IPS-NIHi7 (cell line): Measurements from ENCODE around the gene MOB1A.
"Not testable (repeated sequence)": the region's sequence is repeated elsewhere in the genome, so short reads cannot be mapped to it uniquely, and the experiment has no call there.

Experiments used
- DNase-seq: peaks from one replicate; pipeline ENCODE4 v3.0.0; 2012; ENCODE audit warnings: mixed read lengths; ENCODE audit errors: extremely low spot score

The MOB1A gene

DNA sequence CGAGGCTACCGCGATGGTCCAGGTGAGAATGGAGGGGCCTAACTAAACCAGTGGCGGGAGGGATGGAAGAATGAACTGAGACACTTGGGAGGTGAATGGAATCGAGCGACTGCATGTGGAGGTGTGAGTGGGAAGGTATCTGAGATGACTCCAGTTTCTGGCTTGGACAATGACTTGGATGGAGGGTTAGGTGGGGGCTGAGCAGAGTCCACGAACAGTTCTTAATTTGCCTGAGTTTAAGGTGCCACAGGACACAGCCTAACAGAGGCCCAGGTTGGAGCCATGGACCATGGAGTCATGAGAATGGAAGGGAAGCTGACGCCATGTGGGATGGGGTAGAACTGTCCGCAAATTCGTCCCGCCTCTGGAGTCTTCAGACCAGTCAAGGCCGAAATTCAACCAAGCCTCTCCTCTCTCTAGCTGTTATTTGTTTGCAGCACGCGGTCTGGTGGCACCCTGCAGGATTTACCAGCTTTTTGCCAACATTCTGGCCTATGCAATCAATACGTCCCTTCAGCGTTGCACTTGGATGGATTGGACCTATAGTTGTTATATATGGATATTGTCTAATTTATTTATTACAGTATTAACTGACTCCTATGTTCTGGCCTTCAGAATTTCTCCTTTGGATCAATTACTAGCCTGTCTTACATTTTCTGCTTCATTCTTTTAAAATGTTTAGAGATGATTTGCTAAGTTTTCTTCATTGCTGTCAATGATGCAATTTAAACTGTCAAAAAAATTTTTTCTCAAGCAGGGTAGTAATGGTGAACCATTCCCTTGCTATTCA lies 30.0 kb downstream of the MOB1A start:
- no peak for DNase-seq

DNA sequence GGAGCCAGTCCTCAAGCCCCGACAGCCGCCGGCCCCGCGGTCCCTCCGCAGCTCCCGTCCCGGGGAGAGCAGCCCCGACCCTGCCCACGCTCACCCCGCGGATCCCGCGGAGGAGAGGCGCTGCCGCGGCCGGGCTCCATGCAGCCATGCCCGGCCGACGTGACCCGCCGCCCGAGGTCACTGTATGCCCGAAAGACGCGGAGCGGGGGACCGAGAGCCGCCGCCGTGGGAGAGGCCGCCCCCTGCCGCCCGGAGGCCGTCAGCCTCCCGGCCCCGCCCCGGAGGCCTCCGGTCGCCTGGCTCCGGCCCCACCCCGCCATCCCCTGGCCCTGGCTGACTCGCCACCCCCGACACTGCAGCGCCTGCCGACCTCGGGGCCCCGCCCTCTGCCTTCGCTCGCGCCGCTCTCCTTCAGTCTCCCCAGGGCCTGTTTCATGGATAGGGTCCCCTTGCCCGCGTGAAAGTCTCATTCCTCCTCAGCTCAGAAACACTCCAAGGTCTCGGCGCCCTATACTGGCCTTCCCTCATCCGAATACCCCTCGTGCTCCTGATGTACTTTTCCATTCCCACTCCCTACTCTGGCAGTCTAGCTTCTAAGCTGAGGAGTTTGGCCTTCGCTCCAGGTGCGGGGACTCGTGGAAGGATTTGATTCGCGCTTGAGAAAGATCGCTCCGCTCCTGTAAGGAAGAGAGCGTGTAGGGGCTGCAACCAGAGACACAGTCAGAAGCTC lies 30.8 kb downstream of the MOB1A start, which contains the start of gene BOLA3:
BOLA3 (minus strand) TSS at position 186 of the 730 bp plus-strand sequence; CDS start at position 148, 38 bp downstream.
- peak; percentile 99 for DNase-seq

DNA sequence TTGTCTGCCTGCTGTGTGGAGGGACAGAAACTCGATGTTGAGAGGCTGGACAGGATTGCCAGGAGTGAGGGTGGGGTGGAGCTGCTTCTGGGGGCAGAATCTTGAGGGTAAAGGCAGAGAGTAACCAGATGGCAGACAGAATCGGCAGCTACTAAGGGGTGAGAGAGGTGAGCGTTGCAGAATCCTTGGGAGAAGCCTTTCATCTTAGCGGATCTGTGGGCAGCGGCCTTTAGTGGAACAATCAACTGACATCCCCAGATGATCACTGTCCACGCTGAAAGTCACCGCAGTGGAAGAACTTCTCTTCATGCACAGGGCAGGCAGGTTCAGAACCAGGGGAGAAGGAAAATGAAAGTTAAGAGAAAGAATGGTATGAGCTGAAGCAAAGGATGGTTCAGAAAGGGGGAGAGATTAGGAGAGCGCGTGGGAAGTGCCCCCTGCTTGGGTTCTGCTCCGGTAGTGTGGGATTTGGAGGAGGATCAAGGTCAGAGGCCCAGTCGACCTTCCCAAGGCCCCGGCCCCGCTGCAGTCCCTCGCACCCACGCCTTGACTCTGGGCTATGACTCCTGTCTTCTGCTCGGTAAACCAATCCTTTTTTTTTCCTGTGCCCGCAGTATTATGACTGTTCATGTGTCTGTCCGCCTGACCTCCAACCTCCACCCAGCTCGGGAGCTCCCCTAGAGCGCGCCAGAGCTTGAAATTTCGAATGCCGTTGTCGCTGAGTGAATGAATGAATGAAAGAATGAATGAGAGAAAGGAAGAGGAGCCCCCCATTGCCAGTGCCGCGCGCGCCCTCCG lies 31.6 kb downstream of the MOB1A start:
- DNase-seq: peak; percentile 33

DNA sequence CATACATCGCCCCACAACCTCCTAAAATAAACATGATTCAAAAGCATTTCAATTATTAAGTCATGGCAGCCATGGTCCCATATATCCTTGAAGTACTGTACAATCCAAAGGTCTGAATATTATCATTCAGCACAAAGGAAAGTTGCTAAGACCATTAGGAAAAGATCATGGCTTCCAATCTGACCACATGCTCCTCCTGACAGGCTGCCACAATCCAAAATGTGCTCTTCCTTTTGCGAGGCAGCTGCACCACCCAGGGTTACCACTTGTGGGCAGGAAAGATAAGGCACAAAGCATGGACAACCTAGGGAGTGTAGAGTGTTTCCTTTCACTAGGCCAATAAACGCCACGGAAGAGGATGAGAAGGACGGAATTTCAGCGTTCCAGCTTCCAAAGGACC lies 36.3 kb downstream of the MOB1A start:
- peak; percentile 51 for DNase-seq

DNA sequence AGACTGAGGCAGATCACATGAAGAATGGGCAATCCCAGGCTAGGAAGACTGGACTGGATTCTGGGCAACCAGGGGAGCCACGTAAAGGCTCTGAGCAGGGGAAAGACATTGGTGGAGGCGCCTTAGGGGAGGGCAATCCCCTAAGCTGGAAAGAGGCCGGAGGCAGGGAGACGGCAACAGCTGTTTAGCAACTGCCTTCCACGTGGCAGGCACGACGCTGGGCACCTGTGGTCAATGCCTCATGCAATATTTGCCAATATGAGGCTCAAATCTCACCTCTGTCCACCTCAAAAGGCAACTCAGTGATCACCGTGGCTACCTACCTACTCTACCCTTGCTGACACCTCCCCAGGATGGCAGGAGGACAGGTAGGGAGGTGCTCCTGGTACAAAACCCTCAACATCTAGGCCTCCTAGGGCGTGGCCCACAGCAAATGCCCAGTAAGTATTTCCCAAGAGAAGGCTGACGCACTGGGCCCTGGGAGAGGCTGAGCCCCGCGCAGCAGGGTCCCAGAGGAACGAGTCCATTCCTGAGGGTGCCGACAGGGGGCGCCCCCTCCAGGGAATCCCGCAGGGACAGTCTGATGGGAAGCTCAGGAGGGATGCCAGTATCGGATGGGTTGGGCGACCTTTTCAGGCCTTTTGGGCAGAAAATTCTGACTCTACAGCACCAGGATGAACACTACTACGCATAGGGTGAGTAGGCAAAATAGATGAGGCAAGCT lies 39.9 kb downstream of the MOB1A start:
- DNase-seq: peak; percentile 78

DNA sequence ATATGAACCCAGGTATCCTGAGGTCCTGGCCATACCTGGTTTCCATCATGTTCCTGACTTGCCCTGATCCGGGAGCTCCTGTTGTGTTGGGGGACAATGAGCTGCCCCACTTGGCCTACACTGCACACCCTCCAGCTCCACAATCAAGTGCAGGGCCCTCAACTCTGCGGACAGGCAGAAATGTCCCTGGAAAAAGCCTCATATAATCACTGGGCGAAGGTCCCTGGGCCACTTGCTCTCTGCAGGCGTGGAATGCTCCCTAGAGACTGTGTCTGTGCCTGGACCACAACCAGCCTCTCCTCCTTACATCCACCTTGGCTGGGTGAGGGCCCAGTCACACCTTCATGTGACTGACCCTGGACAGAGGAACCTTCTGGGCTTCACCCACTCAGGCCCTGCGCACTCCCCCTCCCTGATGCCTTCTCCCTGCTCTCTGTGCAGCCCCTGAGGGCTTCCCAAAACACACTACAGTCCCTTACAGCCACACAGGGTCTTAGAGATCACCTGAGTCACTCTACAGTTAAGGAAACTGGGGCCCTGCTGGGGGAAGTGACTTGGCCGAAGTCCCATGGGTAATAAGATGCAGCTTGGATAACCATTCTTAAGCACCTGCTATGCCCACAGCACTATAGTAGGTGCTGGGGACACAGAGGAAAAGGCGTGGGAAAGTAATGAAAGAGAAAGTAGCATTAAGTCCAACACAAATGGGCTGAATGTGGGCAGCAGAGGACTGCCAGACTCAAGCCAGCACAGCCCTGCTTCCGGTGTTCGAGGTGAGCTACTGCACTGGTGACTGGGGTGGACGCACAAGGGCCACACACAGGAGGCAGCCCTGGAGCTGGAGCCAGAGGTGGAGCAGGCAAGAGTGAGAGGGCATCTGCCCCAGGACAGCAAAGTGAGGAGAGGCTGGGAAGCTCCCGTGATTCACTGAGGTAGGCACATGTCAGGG lies 40.8 kb downstream of the MOB1A start:
- DNase-seq: no peak

DNA sequence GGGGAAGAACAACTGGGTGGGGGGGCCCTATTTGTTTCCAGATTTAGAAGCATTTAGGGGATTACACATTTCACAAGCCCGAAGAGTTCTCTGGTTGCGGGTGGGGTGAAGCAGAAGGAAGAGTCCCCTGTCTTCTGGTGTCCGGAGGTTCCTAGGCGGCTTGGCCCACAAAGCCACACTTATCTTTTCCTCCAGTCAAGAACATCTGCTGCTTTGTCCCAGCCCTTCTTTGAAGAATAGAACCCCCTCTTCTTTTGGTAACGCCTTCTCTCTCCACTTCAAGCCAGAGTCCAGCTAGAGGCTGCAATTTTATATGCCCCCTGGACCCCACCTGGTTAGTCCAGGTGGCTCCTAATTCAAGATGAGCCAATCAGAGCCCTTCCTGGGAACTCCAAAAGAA lies 46.8 kb downstream of the MOB1A start:
- DNase-seq: no peak

DNA sequence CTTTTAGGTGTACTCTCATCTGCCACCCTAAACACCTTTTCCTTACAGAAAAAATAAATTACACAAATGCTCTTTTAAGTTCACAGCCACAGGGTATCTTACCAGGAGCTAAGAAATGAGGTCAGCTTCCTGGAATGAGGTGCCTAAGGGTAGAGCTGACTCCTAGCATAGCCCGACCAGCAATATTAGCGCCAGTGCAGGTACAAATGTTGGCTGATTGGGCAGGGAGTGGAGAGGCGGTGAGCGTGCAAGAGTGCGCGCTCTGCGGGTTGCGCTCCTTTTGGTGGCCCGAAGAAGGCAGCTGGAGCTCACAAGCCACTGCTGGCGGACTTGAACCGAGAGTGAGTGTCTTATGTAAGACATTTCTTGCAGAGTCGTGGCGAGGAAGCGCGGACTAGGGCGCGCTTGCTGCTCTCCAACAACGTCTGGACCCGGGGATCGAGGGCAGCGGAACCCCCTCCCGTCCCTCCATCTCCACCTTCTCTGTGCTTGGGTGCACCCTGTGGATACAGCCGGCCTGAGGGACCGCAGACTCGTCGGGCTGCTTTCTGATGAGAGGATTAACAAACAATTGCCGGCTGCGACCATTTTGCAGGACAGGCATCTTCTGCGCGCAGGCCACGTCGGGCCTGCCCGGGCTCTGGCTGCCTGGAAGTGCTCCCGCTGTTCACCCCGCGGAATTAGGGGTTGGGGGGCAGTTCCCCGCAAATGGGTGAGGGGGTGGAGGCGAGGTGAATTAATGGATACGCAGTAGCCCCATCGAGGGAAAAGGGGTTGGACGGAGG lies 48.3 kb downstream of the MOB1A start:
- DNase-seq: no peak

DNA sequence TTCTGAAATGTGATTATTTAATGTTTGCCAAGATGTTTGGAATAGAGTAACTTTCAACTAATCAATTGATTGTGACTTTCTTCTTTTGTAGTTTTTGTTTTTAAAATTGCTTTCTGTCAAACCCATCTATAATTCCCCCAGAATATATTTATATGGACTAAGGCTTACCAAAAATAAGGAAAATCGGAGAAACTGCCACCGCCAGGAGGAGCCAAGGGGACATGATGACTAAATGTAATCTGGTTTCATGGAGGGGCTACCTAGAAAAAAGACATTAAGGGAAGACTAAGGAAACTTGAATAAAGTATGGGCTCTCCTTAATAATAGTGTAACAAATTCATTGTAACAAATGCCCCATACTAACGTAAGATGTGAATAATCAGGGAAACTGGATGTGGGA lies 50.5 kb downstream of the MOB1A start:
- DNase-seq: no peak

DNA sequence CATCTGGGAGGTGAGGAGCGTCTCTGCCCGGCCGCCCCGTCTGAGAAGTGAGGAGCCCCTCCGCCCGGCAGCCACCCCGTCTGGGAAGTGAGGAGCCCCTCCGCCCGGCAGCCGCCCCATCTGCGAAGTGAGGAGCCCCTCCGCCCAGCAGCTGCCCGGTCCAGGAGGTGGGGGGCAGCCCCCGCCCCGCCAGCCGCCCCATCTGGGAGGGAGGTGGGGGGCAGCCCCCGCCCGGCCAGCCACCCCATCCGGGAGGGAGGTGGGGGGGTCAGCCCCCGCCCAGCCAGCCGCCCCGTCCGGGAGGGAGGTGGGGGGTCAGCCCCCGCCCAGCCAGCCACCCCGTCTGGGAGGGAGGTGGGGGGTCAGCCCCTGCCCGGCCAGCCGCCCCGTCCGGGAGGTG lies 54.7 kb downstream of the MOB1A start:
- not testable (repeated sequence) for DNase-seq

DNA sequence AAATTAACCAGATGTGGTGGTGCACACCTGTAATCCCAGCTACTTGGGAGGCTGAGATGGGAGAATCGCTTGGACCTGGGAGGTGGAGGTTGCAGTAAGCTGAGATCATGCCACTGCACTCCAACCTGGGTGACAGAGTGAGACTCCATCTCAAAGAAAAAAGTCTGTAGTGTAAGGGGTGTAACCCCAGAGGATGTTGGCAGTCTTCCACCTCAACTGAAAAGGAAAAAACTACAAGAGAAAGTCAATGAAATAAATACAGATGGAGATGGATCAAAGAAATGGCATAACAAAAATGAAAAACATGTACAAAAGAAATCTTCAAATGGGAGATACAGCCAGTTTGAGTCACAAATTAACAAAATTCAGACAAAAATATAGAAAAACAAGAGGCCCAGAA lies 56.8 kb downstream of the MOB1A start:
- not testable (repeated sequence) for DNase-seq

DNA sequence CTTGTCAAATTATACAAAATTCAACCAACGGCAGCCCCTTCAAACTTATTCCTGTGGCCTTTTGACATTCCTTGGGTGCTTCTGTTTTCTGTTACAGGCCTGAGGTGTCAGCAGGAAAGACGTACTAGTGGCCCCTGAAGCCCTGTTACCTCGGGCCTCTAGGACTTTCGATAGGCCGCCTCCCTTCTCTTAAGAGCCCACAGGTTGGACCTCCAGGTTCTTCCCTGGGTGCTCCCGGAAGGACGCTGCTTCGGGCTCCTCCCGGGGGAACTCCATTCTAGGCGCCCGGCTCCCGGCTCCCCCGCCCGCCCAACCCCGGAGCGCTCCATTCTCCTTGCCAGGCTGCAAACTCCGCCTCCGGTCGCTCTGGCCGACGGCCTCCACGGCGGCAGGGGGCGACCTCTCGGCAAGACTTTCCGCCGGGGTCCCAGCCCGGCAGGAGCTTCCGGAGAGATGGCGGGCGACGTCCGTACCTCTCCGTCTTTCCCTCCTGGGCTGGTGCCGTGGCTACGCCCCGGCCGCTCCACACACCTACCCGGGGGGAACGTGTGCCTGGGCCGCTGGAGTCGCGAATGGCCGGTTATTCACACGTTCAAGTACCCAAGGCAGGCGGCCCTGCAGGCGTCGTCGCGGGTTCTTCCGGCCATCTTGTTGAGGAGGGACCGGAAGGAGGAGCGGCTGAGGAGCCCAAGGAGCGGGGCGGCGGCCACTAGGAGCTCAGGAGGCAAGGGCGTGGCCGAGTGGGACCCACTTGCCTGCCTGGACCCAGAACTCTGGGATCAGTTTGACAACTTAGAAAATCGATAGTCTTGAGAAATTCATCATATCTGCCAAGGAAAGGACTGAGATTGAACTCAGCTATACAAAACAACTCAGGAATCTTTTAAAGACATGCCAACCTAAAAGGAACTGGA lies 58.5 kb downstream of the MOB1A start:
- peak; percentile 83 for DNase-seq

DNA sequence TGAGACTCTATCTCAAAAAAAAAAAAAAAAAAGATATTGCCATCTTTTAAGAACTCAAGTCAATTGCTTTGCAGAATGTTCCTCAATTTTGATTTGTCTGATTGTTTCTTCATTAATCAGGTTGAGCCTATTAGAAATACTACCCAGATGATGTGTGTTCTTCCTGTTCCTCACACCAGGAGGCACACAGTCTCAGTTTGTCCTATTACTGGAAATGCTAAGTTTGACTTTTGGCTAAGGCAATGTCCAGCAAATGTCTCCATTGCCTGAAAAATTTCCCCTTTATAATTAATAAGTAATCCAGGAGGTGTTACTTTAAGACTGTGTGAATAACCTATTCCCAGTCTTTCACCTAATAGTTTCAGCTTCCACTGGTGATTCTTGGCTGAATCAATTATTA lies 59.3 kb downstream of the MOB1A start:
- DNase-seq: no peak

DNA sequence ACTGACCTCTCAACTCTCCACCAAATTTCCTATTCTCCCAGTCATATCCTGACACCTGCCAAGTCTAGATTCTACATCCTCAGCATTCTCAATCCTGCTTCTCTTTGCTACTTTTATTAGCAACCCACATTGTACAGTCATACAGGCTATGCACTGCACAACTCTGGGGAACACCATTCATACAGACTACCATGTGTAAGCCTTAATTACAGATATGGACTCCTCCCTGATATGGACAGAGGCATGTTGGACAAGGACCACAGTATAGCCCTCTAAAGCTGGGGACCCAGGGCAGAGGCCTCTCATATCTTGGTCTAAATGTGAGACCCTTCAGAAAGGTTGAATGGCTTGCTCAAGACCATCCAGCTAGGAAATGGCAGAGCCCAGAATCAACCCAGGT lies 67.3 kb downstream of the MOB1A start:
- no peak for DNase-seq

DNA sequence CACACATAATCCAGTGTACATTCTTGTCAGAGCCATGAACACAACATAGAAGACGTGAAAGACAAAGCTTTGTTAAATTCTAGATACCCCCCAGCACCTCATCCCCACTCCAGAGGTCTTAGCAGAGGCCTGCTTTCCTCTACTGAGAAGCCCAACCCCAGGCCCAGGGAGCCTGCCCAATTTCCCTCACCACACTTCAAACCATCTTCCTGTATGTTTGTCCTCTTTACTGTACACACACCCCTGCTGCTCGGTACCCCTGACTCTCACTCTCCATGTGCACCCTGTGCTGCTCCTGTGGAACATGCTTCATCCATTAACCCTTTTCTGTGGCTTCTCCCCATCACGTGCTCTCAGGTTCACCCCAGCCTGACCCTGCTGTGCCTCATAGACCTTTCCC lies 68.1 kb downstream of the MOB1A start:
- no peak for DNase-seq

DNA sequence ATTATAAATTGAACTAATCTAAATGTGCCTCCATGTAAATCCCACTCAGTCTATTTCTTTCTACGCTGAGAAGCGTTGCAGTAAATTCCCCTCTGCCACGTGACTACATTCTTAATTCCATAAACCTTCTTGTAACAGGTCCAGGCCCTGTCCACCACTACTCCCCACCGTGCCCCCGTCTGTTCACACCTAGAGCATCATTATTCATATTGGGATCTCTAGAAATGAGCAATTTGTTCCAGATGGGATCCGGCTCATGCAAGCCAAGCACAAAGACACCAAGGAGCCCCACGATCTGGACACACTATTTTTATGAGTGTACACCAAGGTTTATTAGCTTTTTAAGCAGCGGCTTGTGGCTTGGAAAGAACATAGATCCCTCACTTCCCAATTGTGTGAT lies 69.1 kb downstream of the MOB1A start:
- DNase-seq: no peak

DNA sequence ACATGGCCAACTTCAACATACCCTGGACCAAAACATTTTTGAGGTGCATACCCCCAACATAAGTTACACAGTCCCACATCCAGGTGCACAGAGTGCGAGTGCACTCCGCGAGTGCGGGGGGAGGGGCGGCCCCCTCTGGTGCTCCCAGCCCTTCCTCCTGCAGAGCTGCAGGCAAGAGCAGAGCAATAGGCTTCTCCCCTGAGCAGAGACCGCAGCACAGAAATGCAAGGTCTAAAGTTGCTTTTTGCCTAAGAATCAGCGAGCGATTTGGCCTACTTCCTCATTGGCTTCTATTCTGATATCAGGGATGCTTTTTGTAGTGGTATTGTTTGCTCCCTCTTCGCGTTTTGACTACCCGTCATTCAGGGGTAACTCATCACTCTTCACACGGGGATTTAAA lies 71.6 kb downstream of the MOB1A start:
- peak; percentile 66 for DNase-seq

DNA sequence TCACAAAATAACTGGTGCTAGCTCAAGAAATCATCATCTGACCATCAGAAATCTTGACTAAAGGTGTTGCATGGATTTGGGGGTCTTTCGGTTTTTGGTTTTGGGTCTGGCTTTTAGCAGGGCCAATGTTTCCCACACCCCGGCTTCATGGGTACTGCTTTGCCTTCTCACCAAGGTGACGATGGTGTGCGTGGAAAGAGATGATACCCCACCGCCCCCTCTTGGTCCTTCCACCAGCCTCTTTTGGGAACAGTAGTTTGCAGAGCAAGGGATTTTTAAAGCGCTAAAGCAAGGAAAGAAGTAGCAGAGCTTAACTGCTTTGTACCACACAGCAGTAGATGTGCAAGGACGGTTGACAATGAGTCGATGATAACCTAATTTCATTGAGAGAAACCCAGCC lies 73.3 kb downstream of the MOB1A start:
- DNase-seq: no peak

DNA sequence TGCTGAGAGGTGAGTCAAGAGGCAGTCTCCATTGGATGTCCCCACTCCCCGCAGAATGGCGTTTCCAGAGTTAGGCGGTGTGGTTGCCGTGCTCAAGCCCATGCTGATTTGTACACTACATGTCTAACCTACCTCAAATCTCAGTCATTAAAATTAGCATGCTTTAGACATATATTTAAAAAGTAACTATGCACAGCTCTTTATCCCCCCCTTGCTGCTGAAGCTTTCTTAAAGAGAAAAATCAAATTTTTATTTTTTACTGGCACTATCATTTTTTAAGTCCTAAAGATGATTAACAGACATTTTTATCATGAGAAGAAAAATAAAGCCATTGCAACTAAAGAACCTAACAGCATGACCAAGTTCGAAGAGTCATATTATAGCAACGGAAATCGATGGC lies 73.8 kb downstream of the MOB1A start:
- no peak for DNase-seq
